Right lung (tissue), 5 donors: Measurements from ENCODE around the gene SMAD6. TPM values are rescaled to one million over a fixed set of nuclear protein-coding genes. Genes with fewer than 3 reads are reported as not detected.
"Not testable (repeated sequence)": the region's sequence is repeated elsewhere in the genome, so short reads cannot be mapped to it uniquely, and the experiment has no call there.

Experiments used
- DNase-seq, 2 donors: peaks; one replicate each; pipeline ENCODE4 v3.0.0-alpha.2; 2013
- polyA plus RNA-seq, 5 donors: library from polyadenylated mRNA; unstranded; fragments of 120-200 nt; gene quantifications; one replicate each; pipeline versions ENCODE4 v1.2.1 to v1.2.3, GENCODE V29; 2013; ENCODE audit warnings: inconsistent platforms in 1 of 5, low replicate concordance in 1 of 5; ENCODE audit not compliant: insufficient read length in 5 of 5, insufficient read depth in 1 of 5

The SMAD6 gene
- polyA plus RNA-seq, 5 donors: 19.0 to 37.5 (median 31.4) TPM

- DNase-seq: no peak
Observed at GRCh38 chr15:66820481-66821176, 118.6 kb downstream of the SMAD6 start.

GRCh38 chr15:66821307-66821706 is 119.3 kb downstream of the SMAD6 start:
- no peak for DNase-seq

GRCh38 chr15:66822114-66822513 is 120.1 kb downstream of the SMAD6 start:
- no peak for DNase-seq

- DNase-seq: no peak
Observed at GRCh38 chr15:66822576-66822975, 120.5 kb downstream of the SMAD6 start.

GRCh38 chr15:66823601-66824000 is 121.6 kb downstream of the SMAD6 start:
- no peak for DNase-seq

GRCh38 chr15:66824424-66824823 is 122.4 kb downstream of the SMAD6 start:
- DNase-seq: no peak

GRCh38 chr15:66825139-66825538 is 123.1 kb downstream of the SMAD6 start:
- no peak for DNase-seq

GRCh38 chr15:66825731-66826130 is 123.7 kb downstream of the SMAD6 start:
- DNase-seq: no peak

GRCh38 chr15:66826507-66826906 is 124.5 kb downstream of the SMAD6 start:
- no peak for DNase-seq

GRCh38 chr15:66827039-66827697 is 125.1 kb downstream of the SMAD6 start:
- DNase-seq: no peak

GRCh38 chr15:66827698-66828055 is 125.6 kb downstream of the SMAD6 start:
- no peak for DNase-seq

- DNase-seq: not testable (repeated sequence)
Observed at GRCh38 chr15:66828817-66829541, 126.9 kb downstream of the SMAD6 start.

- no peak for DNase-seq
Observed at GRCh38 chr15:66829551-66830121, 127.6 kb downstream of the SMAD6 start.

GRCh38 chr15:66830358-66830757 is 128.3 kb downstream of the SMAD6 start:
- DNase-seq: no peak

GRCh38 chr15:66830823-66831222 is 128.8 kb downstream of the SMAD6 start:
- no peak for DNase-seq

GRCh38 chr15:66831289-66831688 is 129.3 kb downstream of the SMAD6 start:
- DNase-seq: no peak

- no peak for DNase-seq
Observed at GRCh38 chr15:66831801-66832390, 129.9 kb downstream of the SMAD6 start.

Other genes with a start within 250 kb of the SMAD6 start
- gene SNAPC5, start 204.5 kb upstream of the SMAD6 start, polyA plus RNA-seq: 10 to 100 TPM; 25.7 to 31.5 (median 29.2) TPM
- 1,000 to 10,000 TPM; 4,151 to 4,706 (median 4,410) TPM for gene RPL4, start 197.4 kb upstream of the SMAD6 start, polyA plus RNA-seq
- 10 to 100 TPM; 21.4 to 38.6 (median 28.6) TPM for gene ZWILCH, start 196.9 kb upstream of the SMAD6 start, polyA plus RNA-seq
- gene LCTL, start 136.2 kb upstream of the SMAD6 start, polyA plus RNA-seq: under 1 TPM; 0.35 to 0.91 (median 0.44) TPM